ENCODE results near the gene LSAMP. TPM values are rescaled to one million over a fixed set of nuclear protein-coding genes. Genes with fewer than 3 reads are reported as not detected.

The LSAMP gene
- total and polyA plus RNA-seq, 2 of the 8 experiments (the other 6 are each of a cell fraction or from before 2014, with no cell fraction given) = 1.8 to 5.7 TPM

GRCh38 chr3:115989684-115990421 is 455.4 kb downstream of the LSAMP start:
- Histone ChIP-seq H3K36me3 (ENCODE audit: control insufficient read depth in 2 of 4, insufficient read depth in 4 of 4, low read length in 3 of 4) (no peaks in the 10 kb centered on the region; a peak in 1 of 8 replicates), H2BK120ac (replicated peaks; ENCODE audit: low read depth, low read length) (no peak overlapping the region), H3K27ac (ENCODE audit: low read depth, low read length) (no peak overlapping the region), H2BK20ac (ENCODE audit: low read length) (no peak overlapping the region), H3K79me1 (ENCODE audit: low read depth, low read length) (no peaks in the 10 kb centered on the region), H4K8ac (ENCODE audit: extremely low read depth, insufficient read depth, low read length) (no peak overlapping the region), H3K23ac (ENCODE audit: insufficient read length) (no peak overlapping the region), H3K14ac (ENCODE audit: insufficient read length) (no peak overlapping the region), H2BK12ac (ENCODE audit: low read depth, low read length) (no peak overlapping the region), H2BK15ac (ENCODE audit: low read length) (no peak overlapping the region), H3K27me3 (replicated peaks in 1 of 4; ENCODE audit: control insufficient read depth in 3 of 4, extremely low read depth in 1 of 4, insufficient read depth in 3 of 4, low read length in 3 of 4) (no peaks in the 10 kb centered on the region), H4K20me1 (replicated peaks in 1 of 2; ENCODE audit: control insufficient read depth in 1 of 2, insufficient read depth in 2 of 2, low read length in 2 of 2) (no peaks in the 10 kb centered on the region), H3K9ac (replicated peaks in 1 of 4; ENCODE audit: extremely low read depth in 1 of 4, low read depth in 3 of 4, low read length in 3 of 4) (no peak overlapping the region), H3K4me1 (replicated peaks in 1 of 4; ENCODE audit: control insufficient read depth in 3 of 4, insufficient read depth in 4 of 4, low read length in 3 of 4) (peaks cover 0 to 13% (median 7%) of the 10 kb centered on the region in 4 experiments; a peak in 3 of 7 replicates), H2AFZ (ENCODE audit: low read length) (no peak overlapping the region), H3K9me3 (ENCODE audit: insufficient read depth in 2 of 2, low read depth in 1 of 2, low read length in 1 of 2) (no peaks in the 10 kb centered on the region), H3K18ac (ENCODE audit: extremely low read depth, low read length) (no peak overlapping the region), H2BK5ac (ENCODE audit: low read depth, low read length) (no peak overlapping the region), H2AK5ac (ENCODE audit: low read depth, low read length) (no peak overlapping the region), H3K56ac (replicated peaks; ENCODE audit: insufficient read length, low read depth, low read length) (no peak overlapping the region), H3K4me3 (ENCODE audit: extremely low read depth in 1 of 4, insufficient read depth in 2 of 4, low read depth in 3 of 4, low read length in 4 of 4) (no peak overlapping the region), H3K23me2 (ENCODE audit: low read depth, low read length) (no peaks in the 10 kb centered on the region), H3K79me2 (ENCODE audit: control insufficient read depth in 1 of 2, insufficient read depth in 2 of 2, low read length in 2 of 2) (no peaks in the 10 kb centered on the region), H3K4ac (replicated peaks; ENCODE audit: insufficient read length, low read depth, low read length) (no peak overlapping the region), H4K5ac (ENCODE audit: insufficient read length, low read depth, low read length) (no peak overlapping the region), H3K4me2 (ENCODE audit: insufficient read depth in 1 of 2, low read depth in 2 of 2, low read length in 2 of 2) (no peak overlapping the region), H4K91ac (replicated peaks; ENCODE audit: insufficient read length, low read length) (no peak overlapping the region)
- 70% methylated on average over 5 of the region's 5 CpGs; no CpG with 5 or more reads in 1 of the 2 experiments for WGBS, 2 experiments (ENCODE audit: extremely low coverage in 1 of 2, insufficient coverage in 1 of 2, insufficient read length in 1 of 2, insufficient replicate concordance in 2 of 2, low coverage in 1 of 2, low lambda C conversion rate in 2 of 2, missing lambda C conversion rate in 1 of 2)
- no peak for DNase-seq (ENCODE audit: low read depth in 1 of 2, low spot score in 2 of 2)
- CTCF ChIA-PET (ENCODE audit: partially characterized antibody) = interaction anchor here (0.6 to 1.5 kb wide), 7 partner anchors 9 to 679 kb away, joined by 3 to 5 read pairs (median 3); no protein-coding TSS in a partner anchor
- no peak for FAIRE-seq
- POLR2A ChIA-PET (ENCODE audit: partially characterized antibody) = no interaction called here
- TF ChIP-seq CBX8 (IDR thresholded peaks at IDR 0.05; ENCODE audit: borderline replicate concordance, low read depth, low read length) (no peak), KDM5A (IDR thresholded peaks at IDR 0.05; ENCODE audit: low read length) (no peak), CBX5 (IDR thresholded peaks at IDR 0.05; ENCODE audit: low read depth, low read length) (no peak), GABPA (IDR thresholded peaks at IDR 0.05; ENCODE audit: borderline replicate concordance, insufficient read depth, low read length) (no peak), EP300 (IDR thresholded peaks at IDR 0.05; ENCODE audit: borderline replicate concordance in 1 of 2, low read depth in 2 of 2, low read length in 2 of 2) (no peak), PHF8 (conservative IDR thresholded peaks at IDR 0.05; ENCODE audit: low read depth, low read length) (no peak), EGR1 (IDR thresholded peaks at IDR 0.05; ENCODE audit: borderline replicate concordance, low read depth, low read length) (no peak), RNF2 (IDR thresholded peaks at IDR 0.05; ENCODE audit: borderline replicate concordance, low read depth, low read length, missing control alignments, poor library complexity, severe bottlenecking) (no peak), BACH1 (IDR thresholded peaks at IDR 0.05; ENCODE audit: low read length) (no peak), POLR2A (IDR thresholded peaks at IDR 0.05; ENCODE audit: control extremely low read depth in 1 of 2, low read depth in 2 of 2, low read length in 2 of 2) (no peak), SP4 (IDR thresholded peaks at IDR 0.05; ENCODE audit: low read length) (no peak), POU5F1 (IDR thresholded peaks at IDR 0.05; ENCODE audit: low read depth, low read length) (no peak), KDM4A (IDR thresholded peaks at IDR 0.05; ENCODE audit: low read depth, low read length, severe bottlenecking) (no peak)

Data from H1 (cell line).